ENCODE measurements around the gene FCGR3B.
"Not testable (repeated sequence)": the region's sequence is repeated elsewhere in the genome, so short reads cannot be mapped to it uniquely, and the experiment has no call there.

The FCGR3B gene

GRCh38 chr1:161621181-161622000 is 9.6 kb downstream of the FCGR3B start:
- Histone ChIP-seq H3K27ac (peak overlapping the region; percentile 82), H3K4me3 (ENCODE audit: low read depth in 1 of 2, low read length in 1 of 2) (peak overlapping the region; percentile 71 to 90), H3K36me3 (peaks cover 34% of the 10 kb centered on the region), H3K4me1 (ENCODE audit: control insufficient read depth in 1 of 2, insufficient read depth in 1 of 2, low read depth in 1 of 2, low read length in 1 of 2) (peaks cover 8 to 56% of the 10 kb centered on the region in 2 experiments)
- H3K27me3 ChIP-seq, H3K9me3 ChIP-seq: not testable (repeated sequence)

- H3K4me3 ChIP-seq (ENCODE audit: low read depth in 1 of 2, low read length in 1 of 2); H3K9me3 ChIP-seq; H3K27ac ChIP-seq; H3K27me3 ChIP-seq: not testable (repeated sequence)
- peaks cover 25% of the 10 kb centered on the region for H3K36me3 ChIP-seq
- peaks cover 8 to 49% of the 10 kb centered on the region in 2 experiments for H3K4me1 ChIP-seq (ENCODE audit: control insufficient read depth in 1 of 2, insufficient read depth in 1 of 2, low read depth in 1 of 2, low read length in 1 of 2)
These were observed 10.6 kb downstream of the FCGR3B start for GRCh38 chr1:161620399-161620798.

GRCh38 chr1:161618517-161618916 is 12.5 kb downstream of the FCGR3B start:
- H3K4me3 ChIP-seq (ENCODE audit: low read depth in 1 of 2, low read length in 1 of 2); H3K27ac ChIP-seq; H3K9me3 ChIP-seq; H3K27me3 ChIP-seq; H3K36me3 ChIP-seq: not testable (repeated sequence)
- H3K4me1 ChIP-seq (ENCODE audit: control insufficient read depth in 1 of 2, insufficient read depth in 1 of 2, low read depth in 1 of 2, low read length in 1 of 2), result peaks cover 8 to 34% of the 10 kb centered on the region in 2 experiments

GRCh38 chr1:161616417-161616816 is 14.6 kb downstream of the FCGR3B start:
- H3K9me3 ChIP-seq; H3K4me3 ChIP-seq (ENCODE audit: low read depth in 1 of 2, low read length in 1 of 2); H3K27ac ChIP-seq; H3K36me3 ChIP-seq; H3K27me3 ChIP-seq: not testable (repeated sequence)
- H3K4me1 ChIP-seq (ENCODE audit: control insufficient read depth in 1 of 2, insufficient read depth in 1 of 2, low read depth in 1 of 2, low read length in 1 of 2), result peaks cover 6 to 27% of the 10 kb centered on the region in 2 experiments

- peaks cover 19 to 30% of the 10 kb centered on the region in 2 experiments for H3K4me1 ChIP-seq (ENCODE audit: control insufficient read depth in 1 of 2, insufficient read depth in 1 of 2, low read depth in 1 of 2, low read length in 1 of 2)
- not testable (repeated sequence) for H3K27me3 ChIP-seq; H3K4me3 ChIP-seq (ENCODE audit: low read depth in 1 of 2, low read length in 1 of 2); H3K36me3 ChIP-seq; H3K27ac ChIP-seq; H3K9me3 ChIP-seq
These were observed 17.8 kb downstream of the FCGR3B start for GRCh38 chr1:161613142-161613514.

- Histone ChIP-seq H3K4me3 (ENCODE audit: low read depth in 1 of 2, low read length in 1 of 2) (peak overlapping the region; percentile 66 to 70), H3K27ac (peak overlapping the region; percentile 75), H3K4me1 (ENCODE audit: control insufficient read depth in 1 of 2, insufficient read depth in 1 of 2, low read depth in 1 of 2, low read length in 1 of 2) (peaks cover 19 to 30% of the 10 kb centered on the region in 2 experiments)
- H3K36me3 ChIP-seq, H3K27me3 ChIP-seq, H3K9me3 ChIP-seq: not testable (repeated sequence)
These were observed 18.4 kb downstream of the FCGR3B start for GRCh38 chr1:161612322-161613141.

- H3K27ac ChIP-seq, result peak overlapping the region; percentile 75
These were observed 19.1 kb downstream of the FCGR3B start for GRCh38 chr1:161611866-161612321.

GRCh38 chr1:161610198-161610597 is 20.8 kb downstream of the FCGR3B start:
- Histone ChIP-seq H3K4me3 (ENCODE audit: low read depth in 1 of 2, low read length in 1 of 2) (peak overlapping the region in 1 of 2 experiments; percentile 20), H3K4me1 (ENCODE audit: control insufficient read depth in 1 of 2, insufficient read depth in 1 of 2, low read depth in 1 of 2, low read length in 1 of 2) (peaks cover 19 to 30% of the 10 kb centered on the region in 2 experiments)

More at GRCh38 chr1:161611866-161612321, 19.1 kb downstream of the FCGR3B start:
- peaks cover 19 to 30% of the 10 kb centered on the region in 2 experiments for H3K4me1 ChIP-seq (ENCODE audit: control insufficient read depth in 1 of 2, insufficient read depth in 1 of 2, low read depth in 1 of 2, low read length in 1 of 2)
- peak overlapping the region; percentile 66 to 70 for H3K4me3 ChIP-seq (ENCODE audit: low read depth in 1 of 2, low read length in 1 of 2)
- not testable (repeated sequence) for H3K27me3 ChIP-seq, H3K36me3 ChIP-seq, H3K9me3 ChIP-seq

GRCh38 chr1:161606541-161607336 is 24.2 kb downstream of the FCGR3B start:
- not testable (repeated sequence) for H3K27ac ChIP-seq; H3K36me3 ChIP-seq; H3K4me3 ChIP-seq (ENCODE audit: low read depth in 1 of 2, low read length in 1 of 2); H3K9me3 ChIP-seq
- H3K27me3 ChIP-seq, result peaks cover 31% of the 10 kb centered on the region
- peaks cover 17 to 20% of the 10 kb centered on the region in 2 experiments for H3K4me1 ChIP-seq (ENCODE audit: control insufficient read depth in 1 of 2, insufficient read depth in 1 of 2, low read depth in 1 of 2, low read length in 1 of 2)

More at GRCh38 chr1:161610198-161610597, 20.8 kb downstream of the FCGR3B start:
- Histone ChIP-seq H3K27me3 (peaks cover 18% of the 10 kb centered on the region), H3K27ac (peak overlapping the region; percentile 21)
- H3K36me3 ChIP-seq, H3K9me3 ChIP-seq: not testable (repeated sequence)

- not testable (repeated sequence) for H3K4me3 ChIP-seq (ENCODE audit: low read depth in 1 of 2, low read length in 1 of 2); H3K27ac ChIP-seq; H3K36me3 ChIP-seq; H3K9me3 ChIP-seq
- peaks cover 12 to 13% of the 10 kb centered on the region in 2 experiments for H3K4me1 ChIP-seq (ENCODE audit: control insufficient read depth in 1 of 2, insufficient read depth in 1 of 2, low read depth in 1 of 2, low read length in 1 of 2)
- peaks cover 31% of the 10 kb centered on the region for H3K27me3 ChIP-seq
These were observed 25.0 kb downstream of the FCGR3B start for GRCh38 chr1:161605762-161606540.

GRCh38 chr1:161605024-161605423 is 26.0 kb downstream of the FCGR3B start:
- not testable (repeated sequence) for H3K9me3 ChIP-seq; H3K27ac ChIP-seq; H3K36me3 ChIP-seq; H3K4me3 ChIP-seq (ENCODE audit: low read depth in 1 of 2, low read length in 1 of 2); H3K4me1 ChIP-seq (ENCODE audit: control insufficient read depth in 1 of 2, insufficient read depth in 1 of 2, low read depth in 1 of 2, low read length in 1 of 2)
- peaks cover 31% of the 10 kb centered on the region for H3K27me3 ChIP-seq

- not testable (repeated sequence) for H3K4me3 ChIP-seq (ENCODE audit: low read depth in 1 of 2, low read length in 1 of 2); H3K36me3 ChIP-seq; H3K27ac ChIP-seq; H3K4me1 ChIP-seq (ENCODE audit: control insufficient read depth in 1 of 2, insufficient read depth in 1 of 2, low read depth in 1 of 2, low read length in 1 of 2); H3K9me3 ChIP-seq; H3K27me3 ChIP-seq
These were observed 33.9 kb downstream of the FCGR3B start for GRCh38 chr1:161597077-161597476.

Data from neutrophil (primary cell).